OCI-M1 (cell line): ENCODE data around the gene BLVRB.
"Not testable (repeated sequence)": the region's sequence is repeated elsewhere in the genome, so short reads cannot be mapped to it uniquely, and the experiment has no call there.

Experiments used
- DNase-seq: peaks from one replicate; lab custom pipeline; 2025; lab: John Stamatoyannopoulos, UW

The BLVRB gene

GRCh38 chr19:40422748-40423566 lies 42.6 kb downstream of the BLVRB start:
- no peak for DNase-seq

DNA sequence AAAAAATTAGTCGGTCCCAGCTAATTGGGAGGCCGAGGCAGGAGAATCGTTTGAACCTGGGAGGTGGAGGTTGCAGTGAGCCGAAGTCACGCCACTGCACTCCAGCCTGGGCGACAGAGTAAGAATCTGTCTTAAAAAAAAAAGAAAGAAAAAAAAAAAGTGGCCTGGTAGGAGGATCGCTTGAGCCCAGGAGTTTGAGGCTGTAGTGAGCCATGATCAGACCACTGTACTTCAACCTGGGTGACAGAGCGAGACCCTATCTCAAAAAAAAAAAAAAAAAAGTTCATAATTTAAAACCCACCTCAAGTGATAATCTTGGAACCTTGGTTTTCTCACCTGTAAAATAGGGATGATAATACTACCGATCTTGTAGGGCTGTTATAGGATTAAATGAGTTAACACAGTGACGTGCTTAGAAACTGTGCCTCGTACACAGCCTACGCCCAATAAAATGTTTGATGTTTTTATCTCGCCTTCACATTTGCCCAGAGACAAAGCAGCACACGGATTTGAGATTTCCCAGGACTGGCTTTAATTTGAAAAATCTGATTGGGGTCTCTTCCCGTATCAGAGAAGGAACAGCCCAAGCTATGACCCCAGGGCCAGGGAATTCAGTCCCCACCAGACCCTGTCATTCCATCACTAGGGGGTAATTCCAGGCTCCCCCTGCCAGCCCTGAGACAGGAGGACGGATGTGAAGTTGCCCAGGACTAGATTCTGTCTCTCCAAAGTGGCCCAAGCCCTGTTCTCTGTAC lies 43.4 kb downstream of the BLVRB start:
- no peak for DNase-seq

DNA sequence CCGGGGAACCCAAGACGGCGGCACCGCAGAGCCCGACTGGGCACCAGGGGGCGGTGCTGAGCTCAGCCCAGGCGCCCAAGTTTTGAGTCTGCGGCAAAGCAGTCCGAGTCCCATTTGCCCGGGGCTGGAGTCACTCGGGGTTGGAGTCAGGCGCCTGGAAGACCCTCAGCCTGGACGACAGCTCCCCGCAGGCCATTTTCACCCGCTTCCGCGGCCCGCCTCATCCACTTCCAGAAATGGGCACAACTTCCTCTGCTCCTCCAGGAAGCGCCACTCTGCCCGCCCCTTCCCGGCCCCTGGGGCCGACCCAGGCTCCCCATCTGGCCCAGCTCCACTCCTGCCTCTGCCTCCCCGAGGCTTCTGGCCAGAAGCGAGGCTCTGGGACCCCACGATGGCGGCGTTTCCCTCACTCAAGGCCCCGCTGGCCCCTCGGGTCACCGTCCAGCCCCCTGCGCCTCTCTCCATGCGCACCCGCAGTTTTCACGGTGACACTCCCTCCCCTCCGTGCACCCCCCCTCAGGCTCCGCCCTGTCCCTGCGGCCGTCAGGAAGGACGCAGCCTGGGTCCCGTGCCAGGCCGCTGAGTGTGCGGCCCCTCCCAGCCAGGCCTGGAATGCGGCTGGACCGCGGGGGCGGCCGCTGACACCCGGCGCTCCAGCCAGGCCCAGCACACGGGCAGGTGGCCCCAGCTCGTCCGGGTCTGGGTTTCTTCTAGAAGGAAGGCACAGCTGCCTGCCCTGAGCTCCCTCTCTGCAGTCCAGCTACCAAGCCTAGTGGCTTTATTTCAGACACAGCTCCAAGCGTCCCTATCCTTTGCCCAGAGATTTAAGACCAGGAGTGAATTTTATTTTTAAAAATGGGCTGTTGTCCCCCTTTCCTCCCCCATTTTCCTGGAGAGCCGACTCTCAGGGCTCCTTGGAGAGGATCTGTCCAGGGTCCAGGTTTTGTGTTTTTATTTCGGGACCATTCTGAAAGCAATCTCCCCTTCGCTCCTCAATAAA lies 44.5 kb downstream of the BLVRB start:
- DNase-seq, result peak; percentile 97

DNA sequence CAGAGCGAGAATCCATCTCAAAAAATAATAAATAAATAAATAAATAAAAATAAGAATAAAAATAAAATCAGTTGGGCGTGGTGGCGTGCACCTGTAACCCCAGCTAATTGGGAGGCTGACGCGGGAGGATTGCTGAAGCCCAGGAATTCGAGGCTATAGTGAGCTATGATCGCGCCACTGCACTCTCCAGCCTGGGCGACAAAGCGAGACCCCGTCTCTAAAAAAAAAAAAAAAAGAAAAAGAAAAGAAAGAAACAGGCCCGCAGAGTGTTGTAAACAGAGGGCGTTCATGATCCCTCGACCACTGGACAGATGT lies 45.1 kb downstream of the BLVRB start:
- DNase-seq, result no peak

- no peak for DNase-seq
Observed at GRCh38 chr19:40419780-40420179, 45.8 kb downstream of the BLVRB start.

GRCh38 chr19:40419066-40419612 lies 46.4 kb downstream of the BLVRB start:
- DNase-seq, result no peak

DNA sequence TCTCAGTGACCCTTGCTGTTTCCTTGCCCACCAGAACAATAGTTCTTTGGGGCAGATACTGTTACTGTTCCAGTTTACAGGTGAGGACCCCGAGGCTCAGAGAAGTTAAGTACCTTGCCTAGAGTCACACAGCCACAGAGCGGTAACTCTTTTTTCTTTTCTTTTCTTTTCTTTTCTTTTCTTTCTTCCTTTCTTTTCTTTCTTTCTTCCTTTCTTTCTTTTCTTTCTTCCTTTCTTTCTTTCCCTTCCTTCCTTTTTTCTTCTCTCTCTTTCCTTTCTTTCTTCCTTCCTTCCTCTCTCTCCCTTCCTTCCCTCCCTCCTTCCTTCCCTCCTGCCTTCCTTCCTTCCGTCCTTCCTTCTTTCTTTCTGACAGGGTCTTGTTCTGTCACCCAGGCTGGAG lies 47.5 kb downstream of the BLVRB start:
- no peak for DNase-seq

- no peak for DNase-seq
Observed at GRCh38 chr19:40417643-40417981, 47.9 kb downstream of the BLVRB start.

DNA sequence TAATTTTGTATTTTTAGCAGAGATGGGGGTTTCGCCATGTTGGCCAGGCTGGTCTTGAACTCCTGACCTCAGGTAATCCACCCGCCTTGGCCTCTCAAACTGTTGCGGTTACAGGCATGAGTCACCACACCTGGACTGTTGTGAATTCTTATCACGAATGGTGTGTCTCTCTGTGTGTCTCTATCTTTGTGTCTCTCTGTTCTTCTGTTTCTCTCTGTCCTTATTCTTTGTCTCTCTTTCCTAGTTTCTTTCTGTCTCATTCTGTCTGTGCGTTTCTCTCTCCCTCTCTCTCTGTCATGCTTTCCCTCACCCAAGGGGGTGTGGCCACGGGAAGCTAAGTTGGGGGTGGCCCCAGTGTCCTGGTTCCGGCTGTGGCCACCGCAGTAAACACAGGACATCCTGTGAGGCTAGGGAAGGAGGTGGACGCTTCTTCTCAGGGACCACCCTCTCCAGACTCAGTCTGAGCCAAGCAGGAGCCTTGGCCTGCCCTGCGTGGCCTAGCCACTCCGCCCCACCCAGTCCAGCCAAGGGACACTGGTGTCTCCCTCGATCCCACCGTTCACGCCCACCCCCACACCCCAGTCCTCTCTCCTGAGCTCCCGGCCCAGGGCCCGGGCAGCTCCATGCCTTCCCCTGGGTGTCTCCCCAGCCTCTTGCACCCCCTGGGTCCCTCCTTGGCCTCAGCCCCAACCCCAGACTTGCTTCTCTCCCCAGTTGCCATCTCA lies 48.5 kb downstream of the BLVRB start:
- DNase-seq, result peak; percentile 52

GRCh38 chr19:40415768-40416167 lies 49.8 kb downstream of the BLVRB start:
- DNase-seq, result no peak

GRCh38 chr19:40414542-40415535 lies 50.7 kb downstream of the BLVRB start:
- no peak for DNase-seq

DNA sequence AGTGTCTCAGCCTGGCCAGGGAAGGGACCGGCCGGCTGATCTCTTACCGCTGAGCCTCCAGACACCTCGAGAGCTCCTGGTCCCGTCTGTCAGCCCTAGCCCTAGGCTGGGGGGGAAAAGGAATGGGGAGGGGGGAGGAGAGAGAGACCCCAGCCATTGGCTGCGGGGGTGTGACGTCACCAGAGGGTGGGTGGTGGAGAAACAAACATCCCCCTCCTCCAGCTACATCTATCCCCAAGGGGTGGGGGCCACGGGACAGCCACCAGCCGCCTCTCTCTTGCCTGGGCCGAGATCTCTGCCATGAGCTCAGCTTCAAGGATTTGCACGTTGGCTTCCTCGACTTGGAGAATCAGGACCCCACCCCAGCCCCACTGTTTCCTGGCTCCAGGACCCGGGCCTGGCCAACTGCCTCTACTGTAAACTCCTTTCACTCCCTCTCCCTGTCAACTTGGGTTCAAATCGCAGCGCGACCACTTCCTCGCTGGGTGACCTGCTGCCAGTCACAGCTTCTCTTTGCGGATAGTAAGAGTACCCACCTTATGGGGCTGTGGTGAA lies 52.2 kb downstream of the BLVRB start, which contains the start of gene PRX:
PRX (minus strand) TSS at position 88 of the 555 bp plus-strand sequence. CDS start 5,446 bp downstream, outside the sequence.
- no peak for DNase-seq

- DNase-seq, result no peak
Observed at GRCh38 chr19:40412866-40413265, 52.7 kb downstream of the BLVRB start.

DNA sequence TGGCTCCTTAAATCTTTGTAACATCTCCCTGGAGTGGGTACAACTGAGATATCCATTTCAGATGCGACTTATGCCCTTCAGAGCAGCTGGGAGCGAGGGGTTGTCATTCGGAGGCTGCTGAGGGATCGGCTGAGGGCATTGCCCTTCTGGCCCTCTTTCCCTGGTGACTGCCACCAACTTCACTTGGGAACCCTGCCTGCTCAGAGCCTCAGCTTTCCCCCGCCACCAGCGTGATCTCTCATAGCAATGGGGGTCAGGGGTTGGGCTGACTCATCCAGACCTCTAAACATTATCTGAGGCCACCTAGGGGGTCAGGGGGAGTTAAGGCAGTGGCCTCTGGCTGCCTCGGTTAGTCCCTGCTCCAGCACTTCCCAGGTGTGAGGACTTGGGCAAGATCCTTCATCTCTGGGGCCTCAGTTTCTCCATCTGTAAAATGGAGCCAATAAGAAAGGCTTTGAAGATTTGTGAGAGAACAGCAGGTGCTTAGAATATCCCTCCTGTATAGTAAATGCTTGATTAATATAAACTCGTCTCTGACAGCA lies 53.5 kb downstream of the BLVRB start:
- no peak for DNase-seq

- no peak for DNase-seq
Observed at GRCh38 chr19:40411125-40411842, 54.3 kb downstream of the BLVRB start.

DNA sequence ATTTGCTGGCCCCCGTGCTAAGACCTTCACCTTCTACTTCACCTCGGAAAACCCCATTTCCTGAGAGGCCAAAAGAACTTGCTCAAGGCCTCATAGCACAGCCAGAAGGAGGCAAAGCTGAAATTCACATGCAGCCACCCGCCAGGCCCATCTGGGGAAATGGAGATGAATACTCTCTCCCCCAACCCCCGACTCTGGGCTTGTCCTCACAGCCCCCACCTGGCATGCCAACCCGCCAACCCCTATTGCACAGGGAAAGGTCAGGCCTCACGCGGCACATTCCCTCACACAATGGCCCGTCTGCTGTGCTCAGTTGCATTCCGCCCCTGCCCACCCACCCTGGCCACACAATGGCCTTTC lies 55.5 kb downstream of the BLVRB start:
- no peak for DNase-seq

GRCh38 chr19:40408598-40408925 lies 57.0 kb downstream of the BLVRB start:
- DNase-seq, result not testable (repeated sequence)

- DNase-seq, result peak; percentile 49
Observed at GRCh38 chr19:40407714-40408597, 57.6 kb downstream of the BLVRB start.
